Gastrocnemius medialis (tissue), 4 donors: Measurements from ENCODE around the gene COBL.

Experiments
- CTCF ChIP-seq, 5 experiments: fragments of 450-650 bp in 3 of 5; fragments of 200-600 bp in 2 of 5; sonication (generic) in 2 of 5; IDR thresholded peaks in 4 of 5; conservative IDR thresholded peaks in 1 of 5; 1 replicate in 4 of 5; 2 replicates in 1 of 5; pipeline ENCODE4 v1.5.1; 2016 to 2019; ENCODE audit warnings: antibody characterized with exemption in 5 of 5, mild to moderate bottlenecking in 3 of 5, moderate library complexity in 3 of 5
- POLR2A ChIP-seq, 2 donors: fragments of 450-650 bp; IDR thresholded peaks; one replicate each; pipeline ENCODE4 v1.6.1; 2017; ENCODE audit warnings: antibody characterized with exemption in 2 of 2, mild to moderate bottlenecking in 2 of 2, moderate library complexity in 2 of 2

GRCh38 chr7:51318886-51319579 lies 2.4 kb upstream of the COBL start:
- TF ChIP-seq CTCF (IDR thresholded peaks at IDR 0.05 in 4 of 5, conservative IDR thresholded peaks at IDR 0.05 in 1 of 5) (no peak), POLR2A (IDR thresholded peaks at IDR 0.05) (no peak)
